GM15510 (cell line): ENCODE data around the gene PCDHGA12.
"Not testable (repeated sequence)": the region's sequence is repeated elsewhere in the genome, so short reads cannot be mapped to it uniquely, and the experiment has no call there.

Experiments
- POLR2A ChIP-seq: IDR thresholded peaks from 3 replicates; pipeline ENCODE4 v1.6.1; 2011; ENCODE audit warnings: borderline replicate concordance; ENCODE audit not compliant: insufficient read length; ENCODE audit errors: extremely low read depth

PCDHGA12 gene

DNA sequence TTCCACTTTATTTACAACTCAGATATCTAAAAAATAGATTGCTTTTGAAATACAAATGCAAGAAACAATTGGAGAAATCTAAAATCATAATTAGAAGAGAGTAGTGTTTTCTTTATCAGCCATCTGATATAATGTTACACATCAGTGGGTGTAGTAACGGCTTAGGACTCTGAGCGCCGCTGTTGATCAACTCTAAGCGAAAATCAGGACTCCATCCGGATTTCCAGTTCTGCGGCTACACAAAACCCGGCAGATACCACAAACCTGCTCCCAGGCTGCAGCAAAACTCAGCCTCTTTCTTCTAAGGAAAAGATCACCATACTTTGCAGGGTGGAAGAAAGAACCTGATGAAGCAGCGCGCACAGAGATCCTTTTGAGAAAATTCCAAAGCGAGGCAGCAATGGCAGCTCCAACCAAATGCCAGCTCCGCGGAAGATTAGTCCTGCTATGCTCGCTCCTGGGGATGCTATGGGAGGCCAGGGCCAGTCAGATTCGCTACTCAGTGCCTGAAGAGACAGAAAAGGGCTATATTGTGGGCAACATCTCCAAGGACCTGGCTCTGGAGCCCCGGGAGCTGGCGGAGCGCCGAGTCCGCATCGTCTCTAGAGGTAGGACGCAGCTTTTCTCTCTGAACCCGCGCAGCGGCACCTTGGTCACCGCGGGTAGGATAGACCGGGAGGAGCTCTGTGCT, 27.6 kb upstream of the PCDHGA12 start, which contains the start of gene PCDHGA9:
Gene PCDHGA9 (plus strand): TSS at position 226 of the 691 bp plus-strand sequence. CDS start 175 bp downstream, at position 401.
- no peak for TF ChIP-seq POLR2A

GRCh38 chr5:141403387-141403786, 26.9 kb upstream of the PCDHGA12 start:
- no peak for TF ChIP-seq POLR2A

DNA sequence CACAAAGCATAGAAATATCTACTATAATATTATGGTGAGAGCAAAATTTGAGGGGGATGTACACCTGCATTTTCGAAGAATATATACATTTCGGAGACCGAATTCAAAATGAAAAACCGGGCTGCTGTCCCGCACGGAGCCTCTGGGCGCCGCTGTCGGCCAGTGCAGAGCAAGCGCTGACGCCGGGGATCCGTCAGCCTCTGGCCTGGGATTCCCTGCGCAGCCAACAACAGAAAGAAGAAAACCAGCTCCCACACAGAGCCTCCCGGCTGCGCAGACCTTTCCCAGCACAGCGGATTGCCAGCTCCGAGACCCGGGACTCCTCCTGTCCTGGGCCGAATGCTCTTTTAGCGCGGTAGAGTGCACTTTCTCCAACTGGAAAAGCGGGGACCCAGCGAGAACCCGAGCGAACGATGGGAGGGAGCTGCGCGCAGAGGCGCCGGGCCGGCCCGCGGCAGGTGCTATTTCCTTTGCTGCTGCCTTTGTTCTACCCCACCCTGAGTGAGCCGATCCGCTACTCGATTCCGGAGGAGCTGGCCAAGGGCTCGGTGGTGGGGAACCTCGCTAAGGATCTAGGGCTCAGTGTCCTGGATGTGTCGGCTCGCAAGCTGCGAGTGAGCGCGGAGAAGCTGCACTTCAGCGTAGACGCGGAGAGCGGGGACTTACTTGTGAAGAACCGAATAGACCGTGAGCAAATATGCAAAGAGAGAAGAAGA, 22.4 kb upstream of the PCDHGA12 start, which contains the start of gene PCDHGB6:
Gene PCDHGB6 (plus strand): TSS at position 232 of the 716 bp plus-strand sequence. CDS start 182 bp downstream, at position 414.
- not testable (repeated sequence) for TF ChIP-seq POLR2A

GRCh38 chr5:141409598-141410306, 20.6 kb upstream of the PCDHGA12 start:
- TF ChIP-seq POLR2A: no peak

GRCh38 chr5:141411575-141411974, 18.7 kb upstream of the PCDHGA12 start:
- no peak for TF ChIP-seq POLR2A

GRCh38 chr5:141412854-141413539, 17.3 kb upstream of the PCDHGA12 start, which contains the start of gene PCDHGA10:
Gene PCDHGA10 (plus strand): TSS chr5:141412987. CDS start chr5:141413176, 189 bp downstream.
- TF ChIP-seq POLR2A: no peak

- no peak for TF ChIP-seq POLR2A
Observed at GRCh38 chr5:141413540-141414069, 16.7 kb upstream of the PCDHGA12 start.

DNA sequence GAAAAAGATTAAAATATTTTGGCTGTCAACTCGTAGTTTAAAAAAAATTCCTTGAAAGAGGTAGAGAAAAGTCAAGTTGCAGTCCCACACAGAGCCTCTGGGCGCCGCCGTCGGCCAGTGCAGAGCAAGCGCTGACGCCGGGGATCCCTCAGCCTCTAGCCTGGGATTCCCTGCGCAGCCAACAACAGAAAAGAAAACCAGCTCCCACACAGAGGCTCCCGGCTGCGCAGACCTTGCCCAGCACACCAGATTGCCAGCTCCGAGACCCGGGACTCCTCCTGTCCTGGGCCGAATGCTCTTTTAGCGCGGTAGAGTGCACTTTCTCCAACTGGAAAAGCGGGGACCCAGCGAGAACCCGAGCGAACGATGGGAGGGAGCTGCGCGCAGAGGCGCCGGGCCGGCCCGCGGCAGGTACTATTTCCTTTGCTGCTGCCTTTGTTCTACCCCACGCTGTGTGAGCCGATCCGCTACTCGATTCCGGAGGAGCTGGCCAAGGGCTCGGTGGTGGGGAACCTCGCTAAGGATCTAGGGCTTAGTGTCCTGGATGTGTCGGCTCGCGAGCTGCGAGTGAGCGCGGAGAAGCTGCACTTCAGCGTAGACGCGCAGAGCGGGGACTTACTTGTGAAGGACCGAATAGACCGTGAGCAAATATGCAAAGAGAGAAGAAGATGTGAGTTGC, 12.7 kb upstream of the PCDHGA12 start, which contains the start of gene PCDHGB7:
Gene PCDHGB7 (plus strand): TSS at position 184 of the 679 bp plus-strand sequence. CDS start 183 bp downstream, at position 367.
- TF ChIP-seq POLR2A: not testable (repeated sequence)

DNA sequence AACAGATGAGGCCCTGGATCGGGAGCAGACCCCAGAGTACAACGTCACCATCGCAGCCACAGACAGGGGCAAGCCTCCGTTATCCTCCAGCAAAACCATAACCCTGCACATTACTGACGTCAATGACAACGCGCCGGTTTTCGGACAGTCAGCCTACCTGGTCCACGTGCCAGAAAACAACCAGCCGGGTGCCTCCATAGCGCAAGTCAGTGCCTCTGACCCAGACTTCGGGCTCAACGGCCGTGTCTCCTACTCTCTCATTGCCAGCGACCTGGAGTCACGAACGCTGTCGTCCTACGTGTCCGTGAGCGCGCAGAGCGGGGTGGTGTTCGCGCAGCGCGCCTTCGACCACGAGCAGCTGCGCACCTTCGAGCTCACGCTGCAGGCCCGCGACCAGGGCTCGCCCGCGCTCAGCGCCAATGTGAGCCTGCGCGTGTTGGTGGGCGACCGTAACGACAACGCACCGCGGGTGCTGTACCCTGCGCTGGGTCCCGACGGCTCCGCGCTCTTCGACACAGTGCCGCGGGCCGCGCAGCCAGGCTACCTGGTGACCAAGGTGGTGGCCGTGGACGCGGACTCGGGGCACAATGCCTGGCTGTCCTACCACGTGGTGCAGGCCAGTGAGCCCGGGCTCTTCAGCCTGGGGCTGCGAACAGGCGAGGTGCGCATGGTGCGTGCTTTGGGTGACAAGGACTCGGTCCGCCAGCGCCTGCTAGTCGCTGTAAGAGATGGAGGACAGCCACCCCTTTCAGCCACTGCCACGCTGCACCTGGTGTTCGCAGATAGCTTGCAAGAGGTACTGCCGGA, 11.0 kb upstream of the PCDHGA12 start:
- no peak for TF ChIP-seq POLR2A

DNA sequence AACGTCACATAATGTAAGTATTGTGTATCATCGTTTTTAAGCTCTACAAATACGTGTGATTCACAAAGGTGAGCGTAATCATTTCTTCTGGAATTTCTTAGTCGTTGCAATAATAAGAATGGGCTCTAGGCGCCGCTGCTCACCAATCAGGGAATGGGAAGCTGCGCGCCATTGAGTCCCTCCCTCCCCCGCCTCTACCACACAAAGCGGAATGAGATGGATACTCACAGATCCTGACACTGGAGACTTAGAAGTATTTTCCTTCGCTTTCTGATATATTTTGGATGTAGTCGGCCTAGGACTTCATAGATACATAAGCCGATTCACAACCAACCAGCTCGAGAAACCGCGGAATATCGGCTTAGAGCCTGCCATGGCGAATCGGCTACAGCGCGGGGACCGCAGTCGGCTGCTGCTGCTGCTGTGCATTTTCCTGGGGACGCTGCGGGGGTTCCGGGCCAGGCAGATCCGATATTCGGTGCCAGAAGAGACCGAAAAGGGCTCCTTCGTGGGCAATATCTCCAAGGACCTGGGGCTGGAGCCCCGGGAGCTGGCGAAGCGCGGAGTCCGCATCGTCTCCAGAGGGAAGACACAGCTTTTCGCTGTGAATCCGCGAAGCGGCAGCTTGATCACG, 9.3 kb upstream of the PCDHGA12 start, which contains the start of gene PCDHGA11:
Gene PCDHGA11 (plus strand): TSS at position 197 of the 634 bp plus-strand sequence. CDS start 177 bp downstream, at position 374.
- no peak for TF ChIP-seq POLR2A

- TF ChIP-seq POLR2A: no peak
Observed at GRCh38 chr5:141421489-141421855, 8.8 kb upstream of the PCDHGA12 start.

DNA sequence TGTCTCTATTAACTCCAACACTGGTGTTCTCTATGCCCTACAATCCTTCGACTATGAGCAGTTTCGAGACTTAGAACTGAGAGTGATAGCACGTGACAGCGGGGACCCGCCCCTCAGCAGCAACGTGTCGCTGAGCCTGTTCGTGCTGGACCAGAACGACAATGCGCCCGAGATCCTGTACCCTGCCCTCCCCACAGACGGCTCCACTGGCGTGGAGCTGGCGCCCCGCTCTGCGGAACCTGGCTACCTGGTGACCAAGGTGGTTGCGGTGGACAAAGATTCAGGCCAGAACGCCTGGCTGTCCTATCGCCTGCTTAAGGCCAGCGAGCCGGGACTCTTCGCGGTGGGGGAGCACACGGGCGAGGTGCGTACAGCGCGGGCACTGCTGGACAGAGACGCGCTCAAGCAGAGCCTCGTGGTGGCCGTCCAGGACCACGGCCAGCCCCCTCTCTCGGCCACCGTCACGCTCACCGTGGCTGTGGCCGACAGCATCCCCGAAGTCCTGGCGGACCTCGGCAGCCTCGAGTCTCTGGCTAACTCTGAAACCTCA, 7.5 kb upstream of the PCDHGA12 start:
- no peak for TF ChIP-seq POLR2A
